HG02623 (cell line): Measurements from ENCODE around the gene KIF2A.
"Not testable (repeated sequence)": the region's sequence is repeated elsewhere in the genome, so short reads cannot be mapped to it uniquely, and the experiment has no call there.

Experiments used
- ATAC-seq: cut with Tn5 transposase; IDR thresholded peaks from one replicate; pipeline ENCODE4 v1.9.1; 2021; ENCODE audit warnings: moderate library complexity; ENCODE audit not compliant: unreplicated experiment

Gene KIF2A

GRCh38 chr5:62289813-62290212, 16.2 kb upstream of the KIF2A start:
- ATAC-seq = no peak

DNA sequence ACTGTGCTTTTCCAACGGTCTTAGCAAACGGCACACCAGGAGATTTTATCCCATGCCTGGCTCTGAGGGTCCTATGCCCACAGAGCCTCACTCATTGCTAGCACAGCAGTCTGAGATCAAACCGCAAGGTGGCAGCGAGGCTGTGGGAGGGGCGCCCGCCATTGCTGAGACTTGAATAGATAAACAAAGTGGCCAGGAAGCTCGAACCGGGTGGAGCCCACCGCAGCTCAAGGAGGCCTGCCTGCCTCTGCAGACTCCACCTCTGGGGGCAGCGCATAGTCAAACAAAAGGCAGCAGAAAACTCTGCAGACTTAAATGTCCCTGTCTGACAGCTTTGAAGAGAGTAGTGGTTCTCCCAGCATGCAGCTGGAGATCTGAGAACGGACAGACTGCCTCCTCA, 14.2 kb upstream of the KIF2A start:
- ATAC-seq = not testable (repeated sequence)

- ATAC-seq = no peak
These were observed 9.0 kb upstream of the KIF2A start for GRCh38 chr5:62296998-62297397.

DNA sequence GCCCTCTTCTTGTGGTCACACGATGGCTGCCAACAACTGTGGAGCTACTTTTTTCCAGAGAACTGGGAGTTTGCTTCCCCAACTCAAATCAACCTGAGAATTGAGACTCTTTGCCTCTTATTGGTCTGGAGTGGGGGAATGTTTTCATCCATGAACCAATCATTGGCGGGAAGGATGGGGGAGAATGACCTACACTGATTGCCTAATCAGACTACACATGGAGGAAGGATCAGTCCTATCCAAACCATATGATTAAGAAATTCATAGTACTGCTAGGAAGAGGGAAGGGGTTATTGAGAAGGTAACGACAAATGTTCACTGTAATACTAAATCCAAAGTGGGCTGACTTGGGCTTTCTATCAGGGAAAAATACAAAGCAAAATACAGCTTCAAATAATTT, 7.9 kb upstream of the KIF2A start:
- ATAC-seq = no peak

GRCh38 chr5:62299101-62299500, 6.9 kb upstream of the KIF2A start:
- ATAC-seq = no peak

- ATAC-seq = no peak
These were observed 6.4 kb upstream of the KIF2A start for GRCh38 chr5:62299600-62299999.

DNA sequence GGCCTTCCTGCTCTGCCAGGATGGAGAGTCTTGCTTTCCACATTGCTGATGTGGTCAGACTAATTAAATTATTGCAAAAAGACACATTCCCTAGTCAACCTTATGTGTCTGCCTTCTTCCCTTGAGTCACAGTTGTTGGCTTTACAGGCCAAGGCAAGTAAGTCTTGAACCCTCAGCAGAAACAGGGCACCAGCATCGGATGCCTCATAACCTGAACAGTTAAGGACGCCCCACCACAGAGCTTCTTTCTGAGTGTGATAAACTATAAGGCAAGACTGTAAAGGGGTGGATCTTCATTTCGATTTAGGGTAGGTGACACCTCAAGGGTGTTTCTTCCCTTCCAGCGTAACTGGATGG, 670 bp upstream of the KIF2A start:
- ATAC-seq = no peak

- ATAC-seq = peak; percentile 40
These were observed 403 bp downstream of the KIF2A start for GRCh38 chr5:62306323-62306895.

DNA sequence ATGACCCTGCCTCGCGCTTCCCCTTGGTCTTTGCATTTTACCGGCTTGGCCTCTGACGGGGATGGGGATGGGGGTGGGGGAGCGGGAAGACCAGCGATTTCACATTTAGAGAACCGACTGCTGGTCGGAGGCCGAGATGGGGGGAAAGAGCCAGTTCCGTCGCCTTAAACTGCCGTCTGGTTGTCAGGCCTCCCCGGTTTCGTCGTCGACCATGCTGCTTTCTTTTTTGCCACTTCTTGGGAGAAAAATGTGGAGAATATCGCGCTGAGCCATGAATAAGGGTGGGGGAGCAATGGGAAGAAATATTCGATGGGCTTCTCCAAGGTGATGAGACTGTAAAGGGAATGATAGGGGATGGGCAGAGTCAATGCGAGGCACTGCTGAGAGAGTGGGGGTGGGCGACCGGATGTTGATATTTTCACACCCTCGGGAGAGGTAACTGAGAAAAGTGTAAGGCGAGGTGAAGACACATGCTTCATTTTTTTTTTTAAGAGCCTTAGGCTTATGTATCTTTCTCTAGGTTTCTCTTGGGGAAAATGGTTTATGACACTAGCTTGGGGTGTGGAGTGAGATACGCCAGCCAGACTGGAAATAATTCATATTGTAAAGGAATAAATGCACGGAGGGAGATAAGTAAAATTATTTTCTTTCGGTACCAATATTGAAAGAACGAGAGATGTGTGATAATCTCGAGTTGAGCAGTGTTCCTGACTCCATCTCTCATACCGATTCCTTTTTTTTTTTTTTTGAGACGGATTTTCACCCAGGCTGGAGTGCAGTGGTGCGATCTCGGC, 1.1 kb downstream of the KIF2A start:
- peak; percentile 14 for ATAC-seq

DNA sequence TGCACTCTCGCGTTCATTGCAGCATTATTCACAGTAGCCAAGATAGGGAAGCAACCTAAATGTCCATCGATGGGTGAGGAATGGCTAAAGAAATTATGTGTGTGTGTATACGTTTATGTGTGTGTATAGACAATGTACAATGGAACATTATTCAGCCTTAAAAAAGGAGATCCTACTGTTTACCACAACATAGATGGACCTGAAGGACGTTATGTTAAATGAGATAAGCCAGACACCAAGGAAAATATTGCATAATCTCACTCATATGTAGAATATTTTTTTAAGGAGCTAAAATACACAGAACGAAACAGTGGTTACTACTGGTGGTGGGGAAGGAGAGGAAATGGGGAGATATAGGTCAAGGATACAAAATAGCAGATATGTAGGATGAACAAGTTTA, 2.4 kb downstream of the KIF2A start:
- no peak for ATAC-seq

- no peak for ATAC-seq
These were observed 3.1 kb downstream of the KIF2A start for GRCh38 chr5:62309107-62309506.

- ATAC-seq = no peak
These were observed 4.6 kb downstream of the KIF2A start for GRCh38 chr5:62310426-62311143.

- ATAC-seq = no peak
These were observed 6.0 kb downstream of the KIF2A start for GRCh38 chr5:62312036-62312435.

DNA sequence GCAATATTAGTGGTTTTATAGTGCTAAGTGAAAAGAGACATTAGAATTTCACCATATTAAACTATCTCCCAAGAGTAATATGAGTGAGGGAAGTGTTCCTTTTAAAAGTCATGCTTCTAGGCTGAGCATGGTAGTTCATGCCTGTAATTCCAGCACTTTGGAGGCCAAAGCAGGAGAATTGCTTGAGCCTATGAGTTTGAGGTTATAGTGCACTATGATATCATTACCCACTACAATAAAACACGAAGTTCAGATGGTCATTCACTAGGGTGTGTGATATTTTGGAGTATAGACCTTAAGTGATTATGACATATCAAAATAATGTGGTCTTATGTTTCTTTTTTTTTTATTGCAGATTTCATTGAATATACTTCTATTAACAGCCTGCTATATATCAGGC, 6.7 kb downstream of the KIF2A start:
- ATAC-seq = no peak

- ATAC-seq = no peak
These were observed 8.3 kb downstream of the KIF2A start for GRCh38 chr5:62314213-62314830.

DNA sequence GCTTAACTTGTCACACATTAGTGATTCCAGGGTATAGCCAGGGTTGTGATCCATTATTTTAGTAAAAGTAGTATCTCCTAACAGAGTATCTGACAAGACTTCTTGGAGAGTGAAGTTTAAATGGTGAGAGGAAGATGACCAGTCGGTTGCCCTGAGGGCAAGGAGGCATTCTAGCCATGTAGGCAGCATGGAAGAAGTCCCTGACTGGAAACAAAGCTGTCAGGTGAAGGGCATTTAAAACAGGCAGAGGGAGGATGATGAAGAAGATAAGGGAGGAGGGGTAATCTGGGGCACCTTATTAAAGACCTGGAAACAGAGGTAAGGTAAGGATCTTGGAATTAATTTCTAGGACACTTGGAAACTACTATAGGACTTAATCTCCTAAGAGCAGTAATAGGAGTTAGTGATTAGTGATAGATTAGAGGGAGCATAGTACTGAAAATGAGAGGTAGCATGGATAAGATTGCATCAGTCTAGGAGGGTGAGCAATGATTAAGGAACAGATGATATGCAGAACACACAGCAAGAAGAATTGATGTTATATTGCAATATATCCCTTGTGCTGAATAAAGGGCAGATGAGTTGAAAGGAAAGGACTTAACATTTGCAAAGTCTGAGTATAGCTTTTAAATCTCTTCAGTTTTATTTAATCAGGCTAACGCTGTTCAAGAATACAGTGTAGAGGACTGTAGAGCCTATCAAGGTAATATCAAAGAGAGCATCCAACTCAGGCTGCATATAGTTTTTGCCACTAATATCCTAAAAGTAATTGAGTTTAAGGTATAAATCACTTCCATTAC, 9.6 kb downstream of the KIF2A start:
- no peak for ATAC-seq

DNA sequence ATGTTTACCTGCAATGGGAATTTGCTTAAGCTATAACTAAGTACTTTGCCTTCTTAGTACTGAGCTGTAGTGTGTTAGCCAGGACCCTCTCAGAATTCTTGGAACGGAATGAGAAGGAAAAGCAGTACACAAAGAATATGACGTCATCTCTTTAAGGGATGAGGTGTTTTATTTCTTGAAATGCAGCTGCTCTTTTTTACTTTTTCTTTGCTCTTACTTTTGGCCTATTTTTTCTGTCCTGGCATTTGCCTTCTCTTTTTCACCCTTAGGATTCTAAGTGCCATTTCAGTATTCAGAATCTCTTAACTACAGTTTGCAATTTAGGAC, 10.1 kb downstream of the KIF2A start:
- ATAC-seq = no peak

DNA sequence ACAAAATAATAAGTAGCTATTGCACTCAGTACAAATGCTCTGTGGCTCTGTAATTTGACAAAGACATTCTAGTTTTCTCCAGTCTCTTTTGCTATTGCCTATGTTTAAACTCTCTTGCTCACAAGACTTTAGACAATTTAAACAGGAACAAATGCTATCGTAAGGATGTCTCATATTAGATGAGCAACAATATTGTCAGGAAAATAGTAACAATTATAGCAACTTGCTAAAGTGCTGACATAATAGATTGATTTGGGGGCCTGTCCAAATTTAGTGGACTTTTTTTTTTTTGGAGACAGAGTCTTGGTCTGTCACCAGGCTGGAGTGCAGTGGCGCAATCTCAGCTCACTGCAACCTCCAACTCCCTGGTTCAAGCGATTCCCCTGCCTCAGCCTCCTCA, 11.8 kb downstream of the KIF2A start:
- no peak for ATAC-seq

DNA sequence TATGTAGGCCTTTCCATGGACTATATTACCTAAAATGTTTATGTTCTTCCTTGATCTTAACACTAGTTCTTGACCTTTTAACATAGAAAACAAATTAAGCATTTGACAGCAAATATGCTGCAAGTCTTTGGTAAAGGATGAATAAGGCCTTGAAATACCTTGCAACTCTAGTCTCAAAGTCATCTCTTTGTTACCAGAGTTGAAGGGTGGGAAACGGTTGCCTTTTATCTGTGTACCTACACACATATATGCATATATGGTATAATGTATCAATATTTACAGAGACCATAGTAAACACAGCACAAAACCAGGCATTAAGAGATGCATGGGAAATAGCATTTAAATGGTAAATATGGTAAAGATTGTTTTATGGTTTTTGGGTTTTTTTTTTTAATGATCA, 16.5 kb downstream of the KIF2A start:
- no peak for ATAC-seq

DNA sequence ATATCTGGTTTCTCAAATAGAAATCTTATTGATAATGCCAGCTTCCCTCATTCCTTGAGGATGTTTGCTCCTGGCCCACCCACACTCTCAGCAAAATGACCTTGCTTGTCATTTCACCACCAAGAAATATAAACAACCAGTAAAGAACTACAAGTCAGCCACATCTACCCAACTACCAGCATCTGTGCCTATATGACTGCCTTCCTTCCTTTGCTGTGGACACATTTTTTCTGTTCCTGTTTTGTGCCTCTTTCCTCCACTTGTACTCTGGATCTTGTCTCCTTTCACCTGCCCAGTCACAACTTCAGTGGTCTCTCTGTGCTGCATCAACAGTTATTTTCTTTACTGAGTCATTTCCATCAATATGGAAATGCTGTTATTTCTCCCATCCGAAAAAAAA, 20.3 kb downstream of the KIF2A start:
- ATAC-seq = no peak

DNA sequence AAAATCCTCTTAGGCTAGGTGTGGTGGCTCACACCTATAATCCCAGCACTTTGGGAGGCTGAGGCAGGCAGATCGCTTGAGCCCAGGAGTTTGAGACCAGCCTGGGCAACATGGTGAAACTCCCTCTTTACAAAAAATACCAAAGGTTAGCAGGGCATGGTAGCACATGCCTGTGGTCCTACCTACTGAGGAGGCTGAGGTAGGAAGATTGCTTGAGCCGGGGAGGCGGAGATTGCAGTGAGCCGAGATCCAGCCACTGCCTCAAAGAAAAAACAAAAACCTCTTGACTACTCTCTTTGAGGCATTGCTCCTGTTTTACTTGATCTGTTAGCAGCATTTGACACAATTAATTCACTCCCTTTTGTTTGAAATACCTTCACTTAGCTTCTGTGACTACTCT, 20.7 kb downstream of the KIF2A start:
- ATAC-seq = no peak
